K562 (cell line): ENCODE measurements around the gene SPEF1.

Experiments
- ASH1L ChIP-seq: fragments of 450-650 bp; IDR thresholded peaks from 2 replicates; pipeline ENCODE4 v1.6.1; 2018; ENCODE audit warnings: borderline replicate concordance, mild to moderate bottlenecking, low read depth; ENCODE audit not compliant: partially characterized antibody
- ETV1 ChIP-seq: fragments of 450-650 bp; conservative IDR thresholded peaks from 2 replicates; pipeline ENCODE4 v1.6.1; 2016; ENCODE audit warnings: missing genetic modification characterization, control low read depth, low read depth, missing compliant biosample characterization
- POLR2AphosphoS5 ChIP-seq: IDR thresholded peaks from 2 replicates; pipeline ENCODE4 v1.6.1; 2011; ENCODE audit warnings: mild to moderate bottlenecking, low read depth, low read length, moderate library complexity; ENCODE audit not compliant: control insufficient read depth, insufficient read depth
- TEAD4 ChIP-seq, 2 experiments: sonication (generic) in 1 of 2; formaldehyde crosslinking in 1 of 2; IDR thresholded peaks; 2 replicates each; pipeline versions ENCODE4 v1.6.1 to v1.8.0; 2012 to 2022; ENCODE audit warnings: borderline replicate concordance in 1 of 2, inconsistent platforms in 1 of 2, low read length in 1 of 2, mild to moderate bottlenecking in 1 of 2, missing genetic modification reagents in 1 of 2
- ZNF696 ChIP-seq: fragments of 250-450 bp; sonication (Bioruptor Pico); conservative IDR thresholded peaks from 2 replicates; pipeline ENCODE4 v1.4.0; 2020; ENCODE audit warnings: mild to moderate bottlenecking, moderate library complexity
- TF ChIP-seq, protein P1 (sequence below), 2 experiments: fragments of 450-650 bp in 1 of 2; IDR thresholded peaks; 2 replicates each; pipeline ENCODE4 v1.6.1; 2011 to 2017; ENCODE audit warnings: low read depth in 2 of 2, antibody characterized with exemption in 1 of 2, borderline replicate concordance in 1 of 2, low read length in 1 of 2, mild to moderate bottlenecking in 1 of 2, mixed read lengths in 1 of 2; ENCODE audit not compliant: control insufficient read depth in 1 of 2

DNA sequence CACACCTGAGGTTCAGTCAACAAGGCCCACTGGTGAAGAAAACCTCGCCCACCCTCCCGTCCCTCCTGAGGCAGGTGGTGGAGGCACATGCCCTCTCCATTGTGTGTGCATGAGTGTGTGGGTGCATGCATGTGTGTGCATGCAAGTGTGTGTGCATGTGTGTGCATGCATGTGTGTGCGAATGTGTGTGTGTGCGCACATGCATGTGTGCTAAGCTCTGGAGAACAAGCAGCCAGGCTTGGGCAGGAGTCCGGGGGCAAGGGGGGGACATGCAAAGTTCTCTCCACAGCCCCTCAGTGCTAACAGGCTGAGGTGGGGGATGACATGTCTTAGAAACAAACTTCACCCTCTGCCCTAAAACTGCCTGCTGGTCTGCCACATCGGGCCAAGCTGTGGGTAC, 51.9 kb downstream of the SPEF1 start:
- TF ChIP-seq ZNF696 (CRISPR knock-in tag), result no peak
- TF ChIP-seq, protein P1, sequence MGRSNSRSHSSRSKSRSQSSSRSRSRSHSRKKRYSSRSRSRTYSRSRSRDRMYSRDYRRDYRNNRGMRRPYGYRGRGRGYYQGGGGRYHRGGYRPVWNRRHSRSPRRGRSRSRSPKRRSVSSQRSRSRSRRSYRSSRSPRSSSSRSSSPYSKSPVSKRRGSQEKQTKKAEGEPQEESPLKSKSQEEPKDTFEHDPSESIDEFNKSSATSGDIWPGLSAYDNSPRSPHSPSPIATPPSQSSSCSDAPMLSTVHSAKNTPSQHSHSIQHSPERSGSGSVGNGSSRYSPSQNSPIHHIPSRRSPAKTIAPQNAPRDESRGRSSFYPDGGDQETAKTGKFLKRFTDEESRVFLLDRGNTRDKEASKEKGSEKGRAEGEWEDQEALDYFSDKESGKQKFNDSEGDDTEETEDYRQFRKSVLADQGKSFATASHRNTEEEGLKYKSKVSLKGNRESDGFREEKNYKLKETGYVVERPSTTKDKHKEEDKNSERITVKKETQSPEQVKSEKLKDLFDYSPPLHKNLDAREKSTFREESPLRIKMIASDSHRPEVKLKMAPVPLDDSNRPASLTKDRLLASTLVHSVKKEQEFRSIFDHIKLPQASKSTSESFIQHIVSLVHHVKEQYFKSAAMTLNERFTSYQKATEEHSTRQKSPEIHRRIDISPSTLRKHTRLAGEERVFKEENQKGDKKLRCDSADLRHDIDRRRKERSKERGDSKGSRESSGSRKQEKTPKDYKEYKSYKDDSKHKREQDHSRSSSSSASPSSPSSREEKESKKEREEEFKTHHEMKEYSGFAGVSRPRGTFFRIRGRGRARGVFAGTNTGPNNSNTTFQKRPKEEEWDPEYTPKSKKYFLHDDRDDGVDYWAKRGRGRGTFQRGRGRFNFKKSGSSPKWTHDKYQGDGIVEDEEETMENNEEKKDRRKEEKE (IDR thresholded peaks at IDR 0.05; ENCODE audit: borderline replicate concordance in 1 of 2, control insufficient read depth in 1 of 2, low read depth in 2 of 2, low read length in 1 of 2), result no peak
- no peak for TF ChIP-seq TEAD4 (IDR thresholded peaks at IDR 0.05; ENCODE audit: low read length)
- no peak for TF ChIP-seq TEAD4 (CRISPR knock-in tag; IDR thresholded peaks at IDR 0.05; ENCODE audit: borderline replicate concordance)
- TF ChIP-seq ASH1L, result no peak
- TF ChIP-seq POLR2AphosphoS5, result no peak
- no peak for TF ChIP-seq ETV1 (tag)
